H1 (cell line): ENCODE data around the gene MKLN1. TPM values are rescaled to one million over a fixed set of nuclear protein-coding genes. Genes with fewer than 3 reads are reported as not detected.

Source experiments
- EP300 ChIP-seq, 2 experiments: IDR thresholded peaks; 1 replicate in 1 of 2; 2 replicates in 1 of 2; pipeline ENCODE4 v1.6.1; 2011 to 2012; ENCODE audit warnings: low read depth in 2 of 2, low read length in 2 of 2, mild to moderate bottlenecking in 2 of 2, borderline replicate concordance in 1 of 2, inconsistent platforms in 1 of 2, moderate library complexity in 1 of 2
- GABPA ChIP-seq: IDR thresholded peaks from 2 replicates; pipeline ENCODE4 v1.6.1; 2011; ENCODE audit warnings: mild to moderate bottlenecking, low read length, moderate library complexity, borderline replicate concordance; ENCODE audit not compliant: insufficient read depth
- HDAC2 ChIP-seq, 2 experiments: fragments of 300-600 bp in 1 of 2; sonication (generic) in 1 of 2; IDR thresholded peaks; 2 replicates each; pipeline ENCODE4 v1.6.1; 2011 to 2012; ENCODE audit warnings: low read depth in 2 of 2, low read length in 2 of 2, mild to moderate bottlenecking in 2 of 2, moderate library complexity in 2 of 2, borderline replicate concordance in 1 of 2, inconsistent platforms in 1 of 2
- RXRA ChIP-seq: IDR thresholded peaks from 2 replicates; pipeline ENCODE4 v1.6.1; 2011; ENCODE audit warnings: low read depth, mild to moderate bottlenecking, low read length, moderate library complexity; ENCODE audit not compliant: insufficient read depth
- SAP30 ChIP-seq: fragments of 300-600 bp; sonication (generic); IDR thresholded peaks from 2 replicates; pipeline ENCODE4 v1.7.1; 2012; ENCODE audit warnings: low read length, moderate library complexity, mild to moderate bottlenecking, inconsistent platforms; ENCODE audit not compliant: insufficient read depth, insufficient replicate concordance
- SP1 ChIP-seq: IDR thresholded peaks from 2 replicates; pipeline ENCODE4 v1.6.1; 2011; ENCODE audit warnings: low read depth, low read length
- polyA plus RNA-seq, 7 experiments: library from polyadenylated mRNA; depleted of rRNA in 3 of 7; stranded (reverse) in 5 of 7; unstranded in 2 of 7; fragments of >200 nt in 5 of 7; fragments of 200-250 nt in 2 of 7; gene quantifications; 1 replicate in 5 of 7; 2 replicates in 1 of 7; 4 replicates in 1 of 7; pipeline versions ENCODE4 v1.2.1 to v1.2.3, GENCODE V29; 2011 to 2013; ENCODE audit warnings: missing spikeins in 2 of 7, mixed read lengths in 2 of 7
- total RNA-seq: library from RNA; stranded (reverse); fragmentation: NEBNext Ultra II Directional; extraction: Animal tissue kit (Norgen Biotek cat#: 25700); gene quantifications from 2 replicates; pipeline ENCODE4 v1.2.1, GENCODE V29; 2021
- TF ChIP-seq, protein P1 (sequence below): fragments of 300-600 bp; sonication (generic); IDR thresholded peaks from 2 replicates; pipeline ENCODE4 v1.7.1; 2012; ENCODE audit warnings: low read length, moderate library complexity, mild to moderate bottlenecking, inconsistent platforms; ENCODE audit not compliant: insufficient replicate concordance
- TF ChIP-seq, protein P2 (sequence below), 3 experiments: IDR thresholded peaks; 1 replicate in 2 of 3; 2 replicates in 1 of 3; pipeline versions ENCODE4 v1.5.1 to v1.6.1; 2011; ENCODE audit warnings: low read length in 3 of 3, mild to moderate bottlenecking in 3 of 3, inconsistent platforms in 2 of 3, low read depth in 1 of 3, moderate library complexity in 1 of 3; ENCODE audit not compliant: insufficient read depth in 1 of 3; ENCODE audit errors: control extremely low read depth in 1 of 3

The MKLN1 gene
- total and polyA plus RNA-seq, 2 of the 8 experiments (the other 6 are each of a cell fraction or from before 2014, with no cell fraction given), result 22.3 to 50.9 TPM

DNA sequence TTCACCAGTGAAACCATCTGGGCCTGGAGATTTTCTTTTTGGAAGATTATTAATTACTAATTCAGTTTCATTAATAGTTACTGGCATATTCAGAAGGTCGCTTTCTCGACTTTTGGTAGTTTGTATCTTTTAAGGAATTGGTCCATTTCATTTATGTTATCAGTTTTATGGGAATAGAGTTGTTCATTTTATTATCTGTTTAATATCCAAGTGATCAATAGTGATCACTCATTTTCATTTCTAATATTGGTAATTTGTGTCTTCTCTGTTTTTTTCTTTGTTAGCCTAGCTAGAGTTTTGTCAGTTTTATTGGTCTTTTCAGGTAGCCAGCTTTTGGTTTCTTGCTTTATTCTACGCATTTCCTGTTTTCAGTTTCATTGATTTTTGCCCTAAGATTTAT, 31.0 kb downstream of the MKLN1 start (continued):
- TF ChIP-seq, protein P1, sequence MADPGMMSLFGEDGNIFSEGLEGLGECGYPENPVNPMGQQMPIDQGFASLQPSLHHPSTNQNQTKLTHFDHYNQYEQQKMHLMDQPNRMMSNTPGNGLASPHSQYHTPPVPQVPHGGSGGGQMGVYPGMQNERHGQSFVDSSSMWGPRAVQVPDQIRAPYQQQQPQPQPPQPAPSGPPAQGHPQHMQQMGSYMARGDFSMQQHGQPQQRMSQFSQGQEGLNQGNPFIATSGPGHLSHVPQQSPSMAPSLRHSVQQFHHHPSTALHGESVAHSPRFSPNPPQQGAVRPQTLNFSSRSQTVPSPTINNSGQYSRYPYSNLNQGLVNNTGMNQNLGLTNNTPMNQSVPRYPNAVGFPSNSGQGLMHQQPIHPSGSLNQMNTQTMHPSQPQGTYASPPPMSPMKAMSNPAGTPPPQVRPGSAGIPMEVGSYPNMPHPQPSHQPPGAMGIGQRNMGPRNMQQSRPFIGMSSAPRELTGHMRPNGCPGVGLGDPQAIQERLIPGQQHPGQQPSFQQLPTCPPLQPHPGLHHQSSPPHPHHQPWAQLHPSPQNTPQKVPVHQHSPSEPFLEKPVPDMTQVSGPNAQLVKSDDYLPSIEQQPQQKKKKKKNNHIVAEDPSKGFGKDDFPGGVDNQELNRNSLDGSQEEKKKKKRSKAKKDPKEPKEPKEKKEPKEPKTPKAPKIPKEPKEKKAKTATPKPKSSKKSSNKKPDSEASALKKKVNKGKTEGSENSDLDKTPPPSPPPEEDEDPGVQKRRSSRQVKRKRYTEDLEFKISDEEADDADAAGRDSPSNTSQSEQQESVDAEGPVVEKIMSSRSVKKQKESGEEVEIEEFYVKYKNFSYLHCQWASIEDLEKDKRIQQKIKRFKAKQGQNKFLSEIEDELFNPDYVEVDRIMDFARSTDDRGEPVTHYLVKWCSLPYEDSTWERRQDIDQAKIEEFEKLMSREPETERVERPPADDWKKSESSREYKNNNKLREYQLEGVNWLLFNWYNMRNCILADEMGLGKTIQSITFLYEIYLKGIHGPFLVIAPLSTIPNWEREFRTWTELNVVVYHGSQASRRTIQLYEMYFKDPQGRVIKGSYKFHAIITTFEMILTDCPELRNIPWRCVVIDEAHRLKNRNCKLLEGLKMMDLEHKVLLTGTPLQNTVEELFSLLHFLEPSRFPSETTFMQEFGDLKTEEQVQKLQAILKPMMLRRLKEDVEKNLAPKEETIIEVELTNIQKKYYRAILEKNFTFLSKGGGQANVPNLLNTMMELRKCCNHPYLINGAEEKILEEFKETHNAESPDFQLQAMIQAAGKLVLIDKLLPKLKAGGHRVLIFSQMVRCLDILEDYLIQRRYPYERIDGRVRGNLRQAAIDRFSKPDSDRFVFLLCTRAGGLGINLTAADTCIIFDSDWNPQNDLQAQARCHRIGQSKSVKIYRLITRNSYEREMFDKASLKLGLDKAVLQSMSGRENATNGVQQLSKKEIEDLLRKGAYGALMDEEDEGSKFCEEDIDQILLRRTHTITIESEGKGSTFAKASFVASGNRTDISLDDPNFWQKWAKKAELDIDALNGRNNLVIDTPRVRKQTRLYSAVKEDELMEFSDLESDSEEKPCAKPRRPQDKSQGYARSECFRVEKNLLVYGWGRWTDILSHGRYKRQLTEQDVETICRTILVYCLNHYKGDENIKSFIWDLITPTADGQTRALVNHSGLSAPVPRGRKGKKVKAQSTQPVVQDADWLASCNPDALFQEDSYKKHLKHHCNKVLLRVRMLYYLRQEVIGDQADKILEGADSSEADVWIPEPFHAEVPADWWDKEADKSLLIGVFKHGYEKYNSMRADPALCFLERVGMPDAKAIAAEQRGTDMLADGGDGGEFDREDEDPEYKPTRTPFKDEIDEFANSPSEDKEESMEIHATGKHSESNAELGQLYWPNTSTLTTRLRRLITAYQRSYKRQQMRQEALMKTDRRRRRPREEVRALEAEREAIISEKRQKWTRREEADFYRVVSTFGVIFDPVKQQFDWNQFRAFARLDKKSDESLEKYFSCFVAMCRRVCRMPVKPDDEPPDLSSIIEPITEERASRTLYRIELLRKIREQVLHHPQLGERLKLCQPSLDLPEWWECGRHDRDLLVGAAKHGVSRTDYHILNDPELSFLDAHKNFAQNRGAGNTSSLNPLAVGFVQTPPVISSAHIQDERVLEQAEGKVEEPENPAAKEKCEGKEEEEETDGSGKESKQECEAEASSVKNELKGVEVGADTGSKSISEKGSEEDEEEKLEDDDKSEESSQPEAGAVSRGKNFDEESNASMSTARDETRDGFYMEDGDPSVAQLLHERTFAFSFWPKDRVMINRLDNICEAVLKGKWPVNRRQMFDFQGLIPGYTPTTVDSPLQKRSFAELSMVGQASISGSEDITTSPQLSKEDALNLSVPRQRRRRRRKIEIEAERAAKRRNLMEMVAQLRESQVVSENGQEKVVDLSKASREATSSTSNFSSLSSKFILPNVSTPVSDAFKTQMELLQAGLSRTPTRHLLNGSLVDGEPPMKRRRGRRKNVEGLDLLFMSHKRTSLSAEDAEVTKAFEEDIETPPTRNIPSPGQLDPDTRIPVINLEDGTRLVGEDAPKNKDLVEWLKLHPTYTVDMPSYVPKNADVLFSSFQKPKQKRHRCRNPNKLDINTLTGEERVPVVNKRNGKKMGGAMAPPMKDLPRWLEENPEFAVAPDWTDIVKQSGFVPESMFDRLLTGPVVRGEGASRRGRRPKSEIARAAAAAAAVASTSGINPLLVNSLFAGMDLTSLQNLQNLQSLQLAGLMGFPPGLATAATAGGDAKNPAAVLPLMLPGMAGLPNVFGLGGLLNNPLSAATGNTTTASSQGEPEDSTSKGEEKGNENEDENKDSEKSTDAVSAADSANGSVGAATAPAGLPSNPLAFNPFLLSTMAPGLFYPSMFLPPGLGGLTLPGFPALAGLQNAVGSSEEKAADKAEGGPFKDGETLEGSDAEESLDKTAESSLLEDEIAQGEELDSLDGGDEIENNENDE, result no peak
- TF ChIP-seq HDAC2 (IDR thresholded peaks at IDR 0.05; ENCODE audit: borderline replicate concordance in 1 of 2, low read depth in 2 of 2, low read length in 2 of 2) (no peak), RXRA (no peak), GABPA (no peak), SP1 (no peak), SAP30 (no peak), EP300 (IDR thresholded peaks at IDR 0.05; ENCODE audit: borderline replicate concordance in 1 of 2, low read depth in 2 of 2, low read length in 2 of 2) (no peak)
- TF ChIP-seq, protein P2, sequence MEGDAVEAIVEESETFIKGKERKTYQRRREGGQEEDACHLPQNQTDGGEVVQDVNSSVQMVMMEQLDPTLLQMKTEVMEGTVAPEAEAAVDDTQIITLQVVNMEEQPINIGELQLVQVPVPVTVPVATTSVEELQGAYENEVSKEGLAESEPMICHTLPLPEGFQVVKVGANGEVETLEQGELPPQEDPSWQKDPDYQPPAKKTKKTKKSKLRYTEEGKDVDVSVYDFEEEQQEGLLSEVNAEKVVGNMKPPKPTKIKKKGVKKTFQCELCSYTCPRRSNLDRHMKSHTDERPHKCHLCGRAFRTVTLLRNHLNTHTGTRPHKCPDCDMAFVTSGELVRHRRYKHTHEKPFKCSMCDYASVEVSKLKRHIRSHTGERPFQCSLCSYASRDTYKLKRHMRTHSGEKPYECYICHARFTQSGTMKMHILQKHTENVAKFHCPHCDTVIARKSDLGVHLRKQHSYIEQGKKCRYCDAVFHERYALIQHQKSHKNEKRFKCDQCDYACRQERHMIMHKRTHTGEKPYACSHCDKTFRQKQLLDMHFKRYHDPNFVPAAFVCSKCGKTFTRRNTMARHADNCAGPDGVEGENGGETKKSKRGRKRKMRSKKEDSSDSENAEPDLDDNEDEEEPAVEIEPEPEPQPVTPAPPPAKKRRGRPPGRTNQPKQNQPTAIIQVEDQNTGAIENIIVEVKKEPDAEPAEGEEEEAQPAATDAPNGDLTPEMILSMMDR (IDR thresholded peaks at IDR 0.05; ENCODE audit: control extremely low read depth in 1 of 3, insufficient read depth in 1 of 3, low read depth in 1 of 3, low read length in 3 of 3), result no peak
